Measurements from ENCODE around the gene CASP12.

- TF ChIP-seq CTCF (conservative IDR thresholded peaks at IDR 0.05; ENCODE audit: low read depth, low read length) (no peak), SMC3 (IDR thresholded peaks at IDR 0.05; ENCODE audit: low read depth, low read length) (no peak), USF2 (IDR thresholded peaks at IDR 0.05; ENCODE audit: low read depth, low read length) (no peak), POLR2A (IDR thresholded peaks at IDR 0.05; ENCODE audit: low read depth, low read length) (no peak), BHLHE40 (IDR thresholded peaks at IDR 0.05; ENCODE audit: low read depth, low read length) (no peak), MAZ (IDR thresholded peaks at IDR 0.05; ENCODE audit: borderline replicate concordance, low read depth, low read length) (no peak), RFX5 (IDR thresholded peaks at IDR 0.05; ENCODE audit: low read depth, low read length) (no peak), RCOR1 (IDR thresholded peaks at IDR 0.05; ENCODE audit: insufficient replicate concordance, low read length) (no peak), FOS (IDR thresholded peaks at IDR 0.05; ENCODE audit: low read depth, low read length) (no peak), MAFK (IDR thresholded peaks at IDR 0.05; ENCODE audit: low read depth, low read length) (no peak)
Measured at GRCh38 chr11:104934594-104934993, 36.3 kb upstream of the CASP12 start.
